ENCODE results near the gene GRK1.

Gene GRK1

GRCh38 chr13:113654591-113655345, 12.3 kb upstream of the GRK1 start:
- DNase-seq (ENCODE audit: low read depth) = no peak
- no peak for TF ChIP-seq CTCF (IDR thresholded peaks at IDR 0.05; ENCODE audit: low read length, missing control alignments)
- H3K4me3 ChIP-seq (replicated peaks; ENCODE audit: low read depth, low read length) = no peak overlapping the region

- no peak for DNase-seq (ENCODE audit: low read depth)
- H3K4me3 ChIP-seq (replicated peaks; ENCODE audit: low read depth, low read length) = no peak overlapping the region
- TF ChIP-seq CTCF (IDR thresholded peaks at IDR 0.05; ENCODE audit: low read length, missing control alignments) = no peak
Measured at GRCh38 chr13:113655346-113656002, 11.5 kb upstream of the GRK1 start.

- no peak for TF ChIP-seq CTCF (IDR thresholded peaks at IDR 0.05; ENCODE audit: low read length, missing control alignments)
- DNase-seq (ENCODE audit: low read depth) = no peak
- H3K4me3 ChIP-seq (replicated peaks; ENCODE audit: low read depth, low read length) = no peak overlapping the region
Measured at GRCh38 chr13:113656003-113656588, 10.9 kb upstream of the GRK1 start.

- no peak overlapping the region for H3K4me3 ChIP-seq (replicated peaks; ENCODE audit: low read depth, low read length)
- DNase-seq (ENCODE audit: low read depth) = no peak
- TF ChIP-seq CTCF (IDR thresholded peaks at IDR 0.05; ENCODE audit: low read length, missing control alignments) = no peak
Measured at GRCh38 chr13:113656831-113657671, 10.0 kb upstream of the GRK1 start.

GRCh38 chr13:113657851-113658741, 8.9 kb upstream of the GRK1 start, which contains the start of gene ATP4B:
TSS of gene ATP4B (minus strand) at chr13:113658198. CDS start at chr13:113658144, 54 bp downstream.
- no peak for TF ChIP-seq CTCF (IDR thresholded peaks at IDR 0.05; ENCODE audit: low read length, missing control alignments)
- no peak within 1 kb of the TSS for H3K4me3 ChIP-seq (replicated peaks; ENCODE audit: low read depth, low read length)
- no peak for DNase-seq (ENCODE audit: low read depth)

DNA sequence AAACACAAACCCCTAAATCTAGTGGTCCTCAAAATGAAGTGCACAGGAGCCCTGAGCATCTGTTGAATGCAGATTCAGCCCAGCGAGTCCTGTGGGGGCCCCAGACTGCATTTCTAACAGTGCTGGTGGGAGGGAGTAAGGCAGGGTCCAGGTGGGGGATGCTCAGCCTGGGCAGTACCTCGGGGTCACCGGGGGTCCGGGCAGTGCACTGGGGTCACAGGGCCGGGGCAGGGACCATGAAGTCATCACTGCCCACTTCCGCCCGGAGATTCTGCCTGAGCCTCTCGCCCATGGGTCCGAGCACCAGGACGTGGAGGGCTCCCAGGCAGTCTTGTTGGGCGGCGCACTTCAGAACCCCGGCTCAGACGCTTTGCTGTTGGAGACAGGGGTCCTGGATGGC, 8.2 kb upstream of the GRK1 start:
- TF ChIP-seq CTCF (IDR thresholded peaks at IDR 0.05; ENCODE audit: low read length, missing control alignments) = no peak
- no peak overlapping the region for H3K4me3 ChIP-seq (replicated peaks; ENCODE audit: low read depth, low read length)
- DNase-seq (ENCODE audit: low read depth) = no peak

Data from fibroblast of pulmonary artery (primary cell).